T1000 (cell line): ENCODE results near the gene SFXN3.

ENCODE experiments used
- DNase-seq: peaks from one replicate; lab custom pipeline; 2025; ENCODE audit warnings: mixed read lengths; lab: John Stamatoyannopoulos, UW

The SFXN3 gene

GRCh38 chr10:101035916-101036702, 5.1 kb downstream of the SFXN3 start:
- DNase-seq = no peak

- DNase-seq = no peak
Measured at GRCh38 chr10:101036726-101037125, 5.7 kb downstream of the SFXN3 start.

GRCh38 chr10:101038484-101038883, 7.5 kb downstream of the SFXN3 start:
- DNase-seq = no peak

- no peak for DNase-seq
Measured at GRCh38 chr10:101040061-101040460, 9.0 kb downstream of the SFXN3 start.

GRCh38 chr10:101040851-101041250, 9.8 kb downstream of the SFXN3 start:
- DNase-seq = no peak

GRCh38 chr10:101041252-101041761, 10.3 kb downstream of the SFXN3 start:
- DNase-seq = peak; percentile 66

GRCh38 chr10:101042118-101042517, 11.1 kb downstream of the SFXN3 start:
- no peak for DNase-seq

GRCh38 chr10:101042667-101043362, 11.8 kb downstream of the SFXN3 start:
- peak; percentile 93 for DNase-seq

- no peak for DNase-seq
Measured at GRCh38 chr10:101043363-101043707, 12.3 kb downstream of the SFXN3 start.

GRCh38 chr10:101044117-101044516, 13.1 kb downstream of the SFXN3 start:
- DNase-seq = no peak

GRCh38 chr10:101046332-101047238, 15.6 kb downstream of the SFXN3 start:
- DNase-seq = no peak

GRCh38 chr10:101047268-101047667, 16.2 kb downstream of the SFXN3 start:
- DNase-seq = no peak

- no peak for DNase-seq
Measured at GRCh38 chr10:101047961-101048892, 17.2 kb downstream of the SFXN3 start.

- no peak for DNase-seq
Measured at GRCh38 chr10:101050208-101051069, 19.4 kb downstream of the SFXN3 start.

GRCh38 chr10:101052285-101052684, 21.3 kb downstream of the SFXN3 start:
- DNase-seq = peak; percentile 31

GRCh38 chr10:101053516-101053915, 22.5 kb downstream of the SFXN3 start:
- no peak for DNase-seq

- DNase-seq = no peak
Measured at GRCh38 chr10:101054351-101054750, 23.3 kb downstream of the SFXN3 start.

GRCh38 chr10:101054876-101055275, 23.8 kb downstream of the SFXN3 start:
- DNase-seq = no peak

GRCh38 chr10:101055411-101055810, 24.4 kb downstream of the SFXN3 start:
- no peak for DNase-seq
